SJSA1 (cell line): ENCODE results near the gene LRRC46. TPM values are rescaled to one million over a fixed set of nuclear protein-coding genes. Genes with fewer than 3 reads are reported as not detected.
A peak's percentile ranks its signal among the peaks of the same experiment; 100 is the strongest.

ENCODE experiments used
- DNase-seq, 2 experiments: peaks; one replicate each; pipeline ENCODE4 v3.0.0-alpha.2; 2015 to 2020; ENCODE audit warnings: low spot score in 2 of 2, low read depth in 1 of 2
- H3K27ac ChIP-seq: fragments of 250-450 bp; sonication (Bioruptor Pico); 2 replicates; pipeline ENCODE4 v1.5.1; 2020; ENCODE audit warnings: mild to moderate bottlenecking, moderate library complexity
- H3K27me3 ChIP-seq: fragments of 250-450 bp; sonication (Bioruptor Pico); replicated peaks from 2 replicates; pipeline ENCODE4 v1.5.1; 2020; ENCODE audit warnings: mild to moderate bottlenecking, moderate library complexity
- H3K36me3 ChIP-seq: fragments of 250-450 bp; sonication (Bioruptor Pico); 2 replicates; pipeline ENCODE4 v1.5.1; 2020; ENCODE audit warnings: mild to moderate bottlenecking
- H3K4me1 ChIP-seq: fragments of 250-450 bp; sonication (Bioruptor Pico); replicated peaks from 2 replicates; pipeline ENCODE4 v1.6.1; 2021; ENCODE audit warnings: mild to moderate bottlenecking
- H3K4me3 ChIP-seq: fragments of 250-450 bp; sonication (Bioruptor Pico); 2 replicates; pipeline ENCODE4 v1.5.1; 2020; ENCODE audit warnings: mild to moderate bottlenecking
- H3K9me3 ChIP-seq: fragments of 250-450 bp; sonication (Bioruptor Pico); replicated peaks from 2 replicates; pipeline ENCODE4 v1.5.1; 2020; ENCODE audit warnings: mild to moderate bottlenecking
- total RNA-seq: library from RNA; depleted of rRNA; stranded (reverse); fragments of >200 nt; shearing (Covaris generic); gene quantifications from 2 replicates; pipeline ENCODE4 v1.2.3, GENCODE V29; 2014

LRRC46 gene
- total RNA-seq, 1 experiment from 2014 or later: not detected

DNA sequence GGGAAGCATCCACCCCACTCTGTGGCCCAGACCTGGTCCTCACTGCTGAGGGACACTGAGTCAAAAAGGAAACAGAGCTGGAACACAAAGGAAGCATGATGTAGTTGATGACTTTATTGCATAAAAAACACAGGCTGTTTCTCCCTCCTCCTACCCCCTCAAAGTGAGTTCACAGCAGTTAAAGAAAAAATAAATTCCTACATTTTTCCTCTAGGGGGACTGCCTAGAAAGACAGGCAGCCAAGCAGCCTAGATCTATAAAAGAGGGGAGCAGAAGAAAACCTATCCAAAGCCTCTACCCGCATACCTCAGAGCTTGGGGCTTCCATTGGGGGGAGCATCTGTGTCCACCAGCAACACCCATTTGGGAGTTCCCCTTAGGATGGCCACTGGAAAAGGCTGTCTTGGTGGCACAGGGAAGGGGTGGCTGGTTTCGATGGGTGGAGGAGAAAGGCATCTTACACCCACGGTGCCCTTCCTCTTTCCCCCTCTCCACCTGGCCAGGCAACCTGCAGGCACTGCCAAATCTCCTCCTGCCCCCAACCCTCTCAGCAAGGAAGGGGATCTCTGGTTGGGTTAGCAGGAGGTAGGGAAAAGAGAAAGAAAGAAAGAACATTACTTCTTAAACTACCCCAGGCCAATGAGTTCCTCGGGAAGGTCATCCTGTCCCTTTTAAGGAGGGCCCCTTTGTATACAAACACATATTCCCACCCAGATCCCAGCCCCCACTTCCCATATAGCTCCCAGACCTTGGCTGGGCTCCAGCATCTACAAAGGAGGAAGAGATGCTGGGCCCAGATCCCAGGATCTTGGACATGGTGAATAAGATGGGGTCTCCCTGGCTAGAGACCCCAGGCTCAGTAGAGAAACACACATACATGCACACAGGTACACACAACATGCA lies 13.6 kb downstream of the LRRC46 start:
- Histone ChIP-seq H3K9me3 (no peaks in the 10 kb centered on the region), H3K27ac (no peak overlapping the region), H3K27me3 (peaks cover 55% of the 10 kb centered on the region), H3K36me3 (no peaks in the 10 kb centered on the region), H3K4me3 (no peak overlapping the region), H3K4me1 (peaks cover 16% of the 10 kb centered on the region)
- no peak for DNase-seq

- peaks cover 61% of the 10 kb centered on the region for H3K27me3 ChIP-seq
- no peaks in the 10 kb centered on the region for H3K36me3 ChIP-seq
- no peak overlapping the region for H3K4me3 ChIP-seq
- no peak for DNase-seq
- peaks cover 11% of the 10 kb centered on the region for H3K4me1 ChIP-seq
- no peaks in the 10 kb centered on the region for H3K9me3 ChIP-seq
- H3K27ac ChIP-seq: no peak overlapping the region
These were observed 14.2 kb downstream of the LRRC46 start for GRCh38 chr17:47845716-47846075.

DNA sequence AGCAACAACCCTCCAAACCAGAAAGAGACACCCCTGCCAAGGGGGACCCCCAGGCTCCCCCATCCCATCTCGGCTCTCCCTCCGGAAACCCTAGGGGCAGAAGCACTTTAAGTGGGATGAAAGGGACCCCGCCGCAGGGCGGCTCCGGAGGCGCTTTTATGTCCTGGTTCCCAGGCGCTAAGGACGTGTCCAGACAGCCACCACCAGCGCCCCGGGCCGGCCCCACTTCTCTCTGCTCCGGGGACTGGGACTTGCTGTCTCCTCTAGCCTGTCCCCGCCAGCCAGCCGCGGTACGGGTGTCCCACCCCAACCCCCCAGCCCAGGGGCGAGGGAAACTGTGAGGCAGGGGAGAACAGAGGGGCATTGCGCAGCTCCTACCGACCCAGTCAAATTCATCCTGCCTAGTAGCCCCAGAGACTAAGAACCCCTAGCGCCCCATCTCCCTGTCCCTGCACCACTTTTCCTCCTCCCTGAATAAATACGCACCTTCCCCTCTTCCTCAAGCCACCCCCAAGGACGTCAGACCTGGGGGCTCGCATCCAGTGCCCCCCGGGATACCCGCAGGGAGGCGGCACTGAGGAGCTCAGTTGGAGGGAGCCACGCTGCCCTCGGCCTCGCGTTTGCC lies 15.4 kb downstream of the LRRC46 start:
- Histone ChIP-seq H3K36me3 (no peaks in the 10 kb centered on the region), H3K27me3 (peaks cover 70% of the 10 kb centered on the region), H3K9me3 (no peaks in the 10 kb centered on the region), H3K27ac (no peak overlapping the region), H3K4me3 (no peak overlapping the region), H3K4me1 (peaks cover 13% of the 10 kb centered on the region)
- DNase-seq: no peak

DNA sequence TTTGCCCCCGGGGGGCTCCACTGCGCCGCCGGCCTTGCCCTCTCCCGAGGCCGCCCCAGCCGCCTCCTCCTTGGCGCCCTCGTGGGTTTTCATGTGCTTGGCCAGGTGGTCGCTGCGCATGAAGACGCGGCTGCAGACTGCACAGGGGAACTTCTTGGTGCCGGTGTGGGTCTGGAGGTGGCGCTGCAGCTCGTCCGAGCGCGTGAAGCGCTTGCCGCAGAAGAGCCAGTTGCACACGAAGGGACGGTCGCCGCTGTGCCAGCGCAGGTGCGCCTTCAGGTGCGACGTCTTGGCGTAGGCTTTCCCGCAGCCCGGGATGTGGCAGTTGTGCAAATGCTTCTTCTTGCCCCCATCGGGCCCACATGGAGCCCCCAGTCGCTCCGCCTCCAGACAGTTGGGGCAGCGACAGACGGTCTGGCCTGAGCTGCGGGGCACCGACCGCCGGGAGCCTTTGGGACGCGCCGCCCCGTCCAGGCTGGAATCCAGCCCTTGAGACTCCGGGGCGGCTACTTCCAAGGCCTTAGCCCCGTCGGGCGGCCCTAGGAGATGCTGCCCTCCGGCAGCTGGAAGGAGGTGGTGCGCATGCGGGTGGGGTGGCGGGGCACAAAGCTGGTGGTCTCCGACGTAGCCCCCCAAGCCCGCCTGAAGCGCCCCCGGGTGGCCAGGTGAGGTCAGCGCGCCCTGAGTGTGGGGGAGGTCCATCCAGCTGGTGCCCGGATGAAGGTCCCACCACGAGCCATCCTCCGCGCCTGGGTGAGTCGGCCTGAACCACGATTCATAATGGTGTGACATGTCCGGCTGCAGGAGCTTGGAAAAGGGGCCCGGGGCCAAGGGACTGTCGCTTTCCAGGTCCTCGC lies 16.1 kb downstream of the LRRC46 start:
- Histone ChIP-seq H3K9me3 (no peaks in the 10 kb centered on the region), H3K36me3 (no peaks in the 10 kb centered on the region), H3K27me3 (peaks cover 78% of the 10 kb centered on the region), H3K27ac (no peak overlapping the region), H3K4me1 (peaks cover 13% of the 10 kb centered on the region), H3K4me3 (no peak overlapping the region)
- DNase-seq: no peak

DNA sequence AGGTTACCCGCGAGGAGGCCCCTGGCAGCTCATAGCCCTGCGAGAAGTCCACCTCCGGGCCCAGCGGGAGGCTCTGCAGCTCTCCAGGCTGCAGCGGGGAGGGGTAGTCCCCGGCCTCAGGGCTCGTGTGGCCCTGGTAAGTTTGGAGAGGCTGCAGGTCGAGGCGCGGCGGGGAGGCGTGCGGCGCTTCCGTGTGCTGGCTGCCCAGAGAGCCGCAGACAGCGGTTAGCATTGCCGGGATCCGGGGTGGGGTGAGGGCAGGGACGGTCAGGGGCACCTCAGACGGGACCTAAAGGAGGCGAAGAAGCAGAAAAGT lies 16.7 kb downstream of the LRRC46 start:
- no peak for DNase-seq
- H3K4me1 ChIP-seq: peaks cover 13% of the 10 kb centered on the region
- no peaks in the 10 kb centered on the region for H3K36me3 ChIP-seq
- H3K9me3 ChIP-seq: no peaks in the 10 kb centered on the region
- H3K27ac ChIP-seq: no peak overlapping the region
- no peak overlapping the region for H3K4me3 ChIP-seq
- peaks cover 84% of the 10 kb centered on the region for H3K27me3 ChIP-seq

DNA sequence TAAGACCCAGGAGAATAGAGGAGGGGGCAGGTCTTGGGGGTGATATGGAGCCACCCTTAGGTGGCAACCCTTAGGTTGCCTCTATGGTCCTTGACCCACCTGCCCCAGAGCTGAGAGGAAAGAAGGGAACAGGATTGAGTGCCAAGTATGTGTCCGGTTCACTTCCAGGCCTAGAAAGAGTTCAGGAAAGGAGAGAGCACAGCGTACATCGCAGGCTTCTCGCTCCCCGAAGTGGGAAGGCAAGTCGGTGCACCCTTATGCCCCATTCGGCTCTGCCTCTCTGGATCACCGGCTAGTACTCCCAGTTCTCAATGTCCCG lies 18.9 kb downstream of the LRRC46 start:
- H3K27me3 ChIP-seq: peaks cover 98% of the 10 kb centered on the region
- H3K9me3 ChIP-seq: no peaks in the 10 kb centered on the region
- H3K36me3 ChIP-seq: no peaks in the 10 kb centered on the region
- no peak overlapping the region for H3K27ac ChIP-seq
- no peak overlapping the region for H3K4me3 ChIP-seq
- peaks cover 13% of the 10 kb centered on the region for H3K4me1 ChIP-seq
- DNase-seq: no peak

GRCh38 chr17:47850692-47851573 lies 19.5 kb downstream of the LRRC46 start, which contains the start of gene SP6:
SP6 (minus strand) TSS chr17:47851163; CDS start chr17:47848429, 2,734 bp downstream.
- no peaks in the 10 kb centered on the region for H3K36me3 ChIP-seq
- peaks cover 13% of the 10 kb centered on the region for H3K4me1 ChIP-seq
- no peak within 1 kb of the TSS for H3K4me3 ChIP-seq
- DNase-seq: peak in 1 of 2 experiments; percentile 24
- H3K9me3 ChIP-seq: no peaks in the 10 kb centered on the region
- H3K27me3 ChIP-seq: peaks cover 96% of the 10 kb centered on the region
- no peak within 1 kb of the TSS for H3K27ac ChIP-seq

DNA sequence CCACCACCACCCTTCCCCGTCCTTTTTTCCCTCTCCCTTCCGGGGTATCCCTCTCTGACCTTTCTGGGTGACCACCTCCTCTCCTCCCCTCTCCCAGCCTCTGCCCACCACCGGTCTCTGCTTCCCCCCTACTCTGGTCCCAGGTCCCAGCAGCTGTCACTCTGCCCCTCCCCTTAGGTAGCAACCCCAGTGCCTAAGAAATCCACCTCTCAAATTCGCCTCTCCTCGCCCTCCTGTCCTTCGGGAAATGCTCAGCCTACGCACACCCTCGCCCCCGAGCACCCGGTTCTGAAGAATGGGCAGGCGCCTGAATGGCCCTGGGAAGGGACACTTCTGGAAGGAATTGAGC lies 20.3 kb downstream of the LRRC46 start:
- no peak for DNase-seq
- Histone ChIP-seq H3K36me3 (no peaks in the 10 kb centered on the region), H3K27me3 (peaks cover 90% of the 10 kb centered on the region), H3K4me1 (peaks cover 13% of the 10 kb centered on the region), H3K9me3 (no peaks in the 10 kb centered on the region), H3K4me3 (no peak overlapping the region), H3K27ac (no peak overlapping the region)

DNA sequence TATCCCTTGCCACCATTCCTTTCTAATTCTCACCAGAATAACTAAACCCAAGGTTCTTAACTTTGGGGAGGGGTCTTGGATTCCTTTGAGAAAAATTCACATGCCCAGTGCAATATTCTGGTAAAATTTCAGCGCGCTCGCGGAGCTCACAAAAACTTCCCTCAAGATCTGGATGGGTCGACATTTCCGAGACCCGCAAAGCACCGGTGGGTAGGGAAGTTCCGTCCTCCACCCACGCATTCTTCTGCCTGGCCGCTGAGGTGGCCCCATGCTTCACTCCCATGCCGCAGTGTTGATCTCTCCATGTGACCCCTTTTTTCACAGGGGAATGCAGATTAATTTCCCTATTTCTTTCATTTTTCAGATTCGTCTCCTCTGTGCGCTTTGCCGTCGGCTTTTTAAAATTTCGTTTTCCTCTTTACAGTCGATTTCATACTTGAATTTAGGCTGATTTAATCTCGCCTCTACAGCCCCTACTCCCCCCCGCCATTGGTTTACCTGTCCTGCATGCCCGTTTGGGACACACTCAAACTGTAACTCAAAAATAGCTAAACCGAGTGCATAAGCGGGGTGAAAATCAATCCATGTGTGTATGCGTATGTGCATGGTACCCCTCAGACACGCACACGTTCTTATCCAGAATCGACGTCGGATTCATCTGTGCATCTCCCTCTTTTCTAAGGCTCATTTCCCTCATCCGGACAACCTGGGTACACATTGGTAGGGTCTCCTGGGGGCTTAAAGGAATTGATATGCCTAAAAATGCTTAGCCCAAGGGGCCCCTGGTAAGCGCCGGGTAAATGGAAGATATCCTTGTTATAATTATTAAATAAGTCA lies 20.9 kb downstream of the LRRC46 start:
- peak in 1 of 2 experiments; percentile 28 for DNase-seq
- peaks cover 89% of the 10 kb centered on the region for H3K27me3 ChIP-seq
- no peaks in the 10 kb centered on the region for H3K9me3 ChIP-seq
- no peak overlapping the region for H3K27ac ChIP-seq
- H3K36me3 ChIP-seq: no peaks in the 10 kb centered on the region
- no peak overlapping the region for H3K4me3 ChIP-seq
- peaks cover 8% of the 10 kb centered on the region for H3K4me1 ChIP-seq

GRCh38 chr17:47853616-47854015 lies 22.1 kb downstream of the LRRC46 start:
- H3K36me3 ChIP-seq: no peaks in the 10 kb centered on the region
- peaks cover 4% of the 10 kb centered on the region for H3K4me1 ChIP-seq
- peaks cover 76% of the 10 kb centered on the region for H3K27me3 ChIP-seq
- no peak overlapping the region for H3K4me3 ChIP-seq
- DNase-seq: no peak
- H3K9me3 ChIP-seq: no peaks in the 10 kb centered on the region
- H3K27ac ChIP-seq: no peak overlapping the region

GRCh38 chr17:47855737-47856136 lies 24.3 kb downstream of the LRRC46 start:
- Histone ChIP-seq H3K4me1 (peaks cover 2% of the 10 kb centered on the region), H3K4me3 (no peak overlapping the region), H3K27ac (no peak overlapping the region), H3K36me3 (no peaks in the 10 kb centered on the region), H3K27me3 (peaks cover 55% of the 10 kb centered on the region), H3K9me3 (no peaks in the 10 kb centered on the region)
- DNase-seq: no peak

GRCh38 chr17:47856830-47857229 lies 25.4 kb downstream of the LRRC46 start:
- no peaks in the 10 kb centered on the region for H3K4me1 ChIP-seq

More at GRCh38 chr17:47856830-47857229, 25.4 kb downstream of the LRRC46 start:
- no peak overlapping the region for H3K4me3 ChIP-seq
- DNase-seq: no peak
- no peaks in the 10 kb centered on the region for H3K9me3 ChIP-seq
- H3K27me3 ChIP-seq: peaks cover 46% of the 10 kb centered on the region
- H3K36me3 ChIP-seq: no peaks in the 10 kb centered on the region
- H3K27ac ChIP-seq: no peak overlapping the region
